Measurements from ENCODE around the gene KRTAP5-5.
"Not testable (repeated sequence)": the region's sequence is repeated elsewhere in the genome, so short reads cannot be mapped to it uniquely, and the experiment has no call there.

The KRTAP5-5 gene

DNA sequence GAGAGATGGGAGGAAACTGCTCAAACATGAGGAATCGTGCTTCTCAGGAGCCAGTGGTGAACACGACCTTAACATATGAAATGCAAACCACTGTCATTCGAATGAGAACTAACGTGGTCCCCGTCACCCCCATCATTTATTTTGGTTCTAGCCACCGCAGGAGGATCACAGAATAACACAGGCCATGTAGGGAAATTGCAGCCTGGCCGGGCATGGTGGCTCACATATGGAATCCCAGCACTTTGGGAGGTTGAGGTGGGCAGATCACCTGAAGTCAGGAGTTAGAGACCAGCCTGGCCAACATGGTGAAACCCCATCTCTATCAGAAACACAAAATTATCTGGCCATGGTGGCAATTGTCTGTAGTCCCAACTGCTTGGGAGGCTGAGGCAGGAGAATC lies 27.1 kb downstream of the KRTAP5-5 start:
- DNase-seq (ENCODE audit: low read depth): no peak

DNA sequence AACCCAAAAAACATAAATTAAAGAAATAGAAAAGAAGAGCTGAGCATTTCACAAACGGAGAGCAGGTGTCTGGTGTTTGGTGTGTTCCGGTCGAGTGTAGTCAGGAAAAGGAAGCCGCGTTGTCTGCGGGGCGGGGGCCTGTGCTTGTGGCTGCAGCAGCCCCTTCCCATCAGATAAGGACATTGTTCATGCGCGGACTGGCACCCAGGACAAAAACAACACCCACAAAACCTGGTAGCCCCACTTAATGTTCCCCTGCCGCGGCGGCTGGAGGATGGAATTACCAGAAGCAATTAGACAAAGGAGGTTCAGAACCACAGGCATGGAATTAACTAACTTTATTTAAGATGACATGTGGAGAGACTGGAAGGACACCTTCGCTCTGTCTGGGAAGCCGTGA lies 29.9 kb downstream of the KRTAP5-5 start:
- DNase-seq (ENCODE audit: low read depth): no peak

DNA sequence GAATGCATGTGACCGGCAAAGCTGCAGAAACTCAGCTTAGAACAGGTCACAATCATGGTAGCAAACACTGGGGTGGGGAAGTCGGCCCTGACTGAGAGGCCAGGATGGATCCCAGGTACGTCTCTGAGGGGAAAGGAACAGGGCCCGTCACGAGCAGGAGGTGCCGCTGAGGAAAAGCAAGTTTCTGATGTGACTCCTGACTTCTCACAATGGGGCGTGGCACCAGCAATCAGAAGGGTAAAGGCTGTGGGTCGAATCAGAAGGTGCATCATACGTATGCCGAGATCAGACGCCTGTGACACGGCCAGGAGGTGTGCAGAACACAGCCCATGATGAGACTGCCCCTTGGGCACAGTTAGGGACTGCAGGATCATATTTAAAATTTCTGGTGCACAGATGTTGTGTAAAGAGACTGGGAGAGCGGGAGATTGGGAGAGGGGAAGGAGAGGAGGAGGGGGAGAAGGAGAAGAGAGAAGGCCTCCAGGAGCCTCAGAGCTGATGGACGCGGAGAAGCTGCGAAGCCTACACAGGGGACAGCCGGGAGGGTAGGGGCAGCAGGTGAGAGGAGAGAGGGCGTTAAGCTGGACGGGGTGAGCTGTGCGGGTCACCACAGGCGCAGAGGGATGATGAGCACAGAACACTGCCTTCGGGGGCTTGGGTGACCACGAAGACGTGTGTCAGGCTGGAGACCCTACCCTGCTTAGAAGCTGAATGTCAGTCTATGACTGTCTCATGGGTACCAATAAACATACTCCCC lies 30.7 kb downstream of the KRTAP5-5 start:
- DNase-seq (ENCODE audit: low read depth): no peak

DNA sequence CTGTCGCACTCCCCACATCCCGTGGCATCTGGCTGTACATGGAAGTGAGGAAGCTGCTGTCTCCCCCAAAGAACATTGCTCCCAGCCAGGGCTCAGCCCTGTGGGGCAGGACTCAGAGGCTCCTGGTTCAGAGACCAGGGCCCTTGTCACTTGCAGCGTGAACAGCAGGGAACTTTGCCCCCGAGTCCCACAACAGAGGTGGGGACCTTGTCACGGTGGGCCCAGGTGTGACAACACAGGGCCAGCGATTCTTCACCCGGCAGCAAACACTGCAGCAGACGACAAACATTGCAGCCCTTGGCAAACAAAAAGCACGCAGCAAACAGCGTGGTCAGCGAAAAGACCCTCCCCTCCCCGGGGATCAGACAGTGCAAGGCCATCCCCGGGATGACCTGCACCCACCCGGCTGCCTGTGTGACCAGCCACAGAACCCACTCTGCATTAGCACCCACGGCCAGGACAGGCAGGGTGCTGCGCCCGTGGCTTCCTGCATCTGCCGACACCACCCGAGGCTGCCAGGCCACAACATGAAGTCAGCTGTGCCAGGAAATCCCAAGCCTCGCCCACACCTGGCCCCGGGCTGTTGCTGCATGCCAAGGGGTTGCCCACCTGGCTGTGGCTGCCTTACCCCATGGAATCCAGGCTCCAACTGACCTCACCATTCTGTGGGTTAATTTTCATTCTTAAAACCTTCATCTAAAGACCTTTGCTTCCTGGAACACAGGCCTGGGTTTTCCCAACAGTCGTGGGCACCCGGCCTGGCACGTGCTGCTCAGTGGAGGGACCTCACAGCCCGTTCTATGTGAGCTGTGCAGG lies 32.1 kb downstream of the KRTAP5-5 start:
- DNase-seq (ENCODE audit: low read depth): not testable (repeated sequence)

DNA sequence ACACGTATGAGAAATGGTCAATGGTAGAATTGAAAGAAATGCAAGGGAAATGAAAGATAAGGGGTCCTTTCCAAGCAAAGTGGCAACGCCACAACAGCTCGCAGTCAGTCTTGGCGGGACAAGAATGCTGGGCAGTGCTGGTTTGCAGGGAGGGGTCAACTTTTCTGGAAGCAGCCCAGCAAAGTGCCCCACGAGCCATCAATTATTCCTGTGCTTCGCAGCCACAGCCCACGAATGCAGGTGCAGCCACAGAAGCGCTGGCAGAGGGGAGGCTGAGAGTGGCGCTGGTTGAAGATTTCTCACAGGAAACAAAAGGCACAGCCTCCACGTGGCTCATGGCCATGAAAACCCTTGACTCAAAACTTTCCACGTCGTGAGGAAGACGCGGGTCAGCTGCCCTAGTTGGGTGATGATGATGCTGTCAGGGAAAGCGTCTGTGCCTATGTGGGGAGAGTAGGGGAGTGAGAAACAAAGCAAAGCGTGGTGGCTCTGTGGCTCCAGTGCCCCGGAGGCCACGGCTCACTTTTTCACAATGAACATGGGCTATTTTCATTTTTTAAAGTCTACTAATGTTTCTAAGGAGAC lies 33.2 kb downstream of the KRTAP5-5 start:
- DNase-seq (ENCODE audit: low read depth): not testable (repeated sequence)

DNA sequence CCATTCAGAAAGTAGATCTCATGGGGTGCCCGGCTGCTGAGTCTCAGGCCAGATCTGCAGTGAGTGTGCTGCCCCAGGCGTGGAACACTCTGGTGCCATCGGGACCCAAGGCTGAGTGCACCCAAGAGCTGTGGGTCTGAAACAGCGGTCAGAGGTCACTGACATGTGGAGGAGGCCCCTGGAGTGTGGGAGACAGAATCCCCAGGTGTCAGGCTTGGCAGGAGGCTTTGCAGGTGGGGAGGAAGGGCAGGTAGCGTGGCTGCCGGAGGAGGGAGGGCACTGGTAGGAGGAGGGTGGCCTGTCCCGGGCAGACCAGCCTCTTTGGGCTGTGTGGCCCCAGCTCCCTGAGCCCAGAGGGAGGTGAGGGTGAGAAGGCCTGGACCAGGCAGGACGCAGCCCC lies 35.7 kb downstream of the KRTAP5-5 start:
- no peak for DNase-seq (ENCODE audit: low read depth)

DNA sequence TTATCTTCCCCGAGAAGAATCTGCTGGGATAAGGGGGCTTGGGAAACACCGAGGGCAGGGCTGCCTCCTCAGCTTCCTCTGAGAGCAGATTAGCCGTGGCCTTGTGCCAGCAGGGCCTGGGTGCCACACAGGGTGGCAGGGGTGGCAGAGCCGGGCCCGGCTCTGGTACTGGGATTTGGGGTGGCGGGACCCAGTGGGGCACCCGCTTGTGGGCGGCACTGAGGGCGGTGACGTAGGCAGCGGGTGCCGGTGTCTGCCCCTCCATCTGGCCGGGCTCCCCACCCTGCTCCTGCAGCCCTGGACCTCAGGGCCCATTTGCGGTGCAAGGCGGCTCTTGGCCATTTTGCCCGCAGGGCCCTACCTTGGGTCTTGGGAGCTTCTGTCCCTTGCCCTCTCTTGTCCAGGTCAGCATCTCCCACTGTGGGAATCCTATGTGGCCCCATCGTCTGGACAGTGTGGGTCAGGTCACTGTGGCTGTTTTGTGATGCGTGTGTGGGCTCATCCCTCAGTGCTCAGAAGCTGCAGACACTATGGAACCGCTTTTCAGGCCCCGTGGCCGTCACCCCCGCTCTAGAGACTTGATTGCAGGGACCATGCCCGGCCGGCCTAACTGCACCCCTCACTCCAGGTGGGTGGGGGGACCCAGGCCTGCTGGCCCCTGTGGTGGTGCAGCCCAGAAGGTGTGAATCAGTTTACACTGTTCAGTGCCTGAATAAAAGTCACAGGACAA lies 37.7 kb downstream of the KRTAP5-5 start:
- DNase-seq (ENCODE audit: low read depth): no peak

DNA sequence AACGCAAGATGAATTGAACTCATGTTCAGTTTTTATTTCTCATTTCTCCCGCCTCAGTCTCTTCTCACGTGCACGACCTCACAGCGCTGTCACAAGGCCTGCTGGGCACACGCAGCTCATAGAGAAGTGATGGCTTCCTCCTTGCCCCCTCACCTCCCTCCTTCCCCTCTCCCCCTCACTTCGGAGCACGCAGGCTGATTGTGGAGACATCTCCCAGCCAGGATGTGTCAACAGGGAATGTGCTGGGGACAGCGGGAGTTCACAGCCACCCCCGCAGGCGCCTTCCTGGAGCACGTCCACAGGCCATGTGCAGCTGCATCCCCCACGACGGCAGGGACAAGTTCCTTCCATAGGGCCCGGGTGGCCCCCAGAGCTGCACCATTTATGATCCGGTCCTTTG lies 38.3 kb downstream of the KRTAP5-5 start:
- no peak for DNase-seq (ENCODE audit: low read depth)

DNA sequence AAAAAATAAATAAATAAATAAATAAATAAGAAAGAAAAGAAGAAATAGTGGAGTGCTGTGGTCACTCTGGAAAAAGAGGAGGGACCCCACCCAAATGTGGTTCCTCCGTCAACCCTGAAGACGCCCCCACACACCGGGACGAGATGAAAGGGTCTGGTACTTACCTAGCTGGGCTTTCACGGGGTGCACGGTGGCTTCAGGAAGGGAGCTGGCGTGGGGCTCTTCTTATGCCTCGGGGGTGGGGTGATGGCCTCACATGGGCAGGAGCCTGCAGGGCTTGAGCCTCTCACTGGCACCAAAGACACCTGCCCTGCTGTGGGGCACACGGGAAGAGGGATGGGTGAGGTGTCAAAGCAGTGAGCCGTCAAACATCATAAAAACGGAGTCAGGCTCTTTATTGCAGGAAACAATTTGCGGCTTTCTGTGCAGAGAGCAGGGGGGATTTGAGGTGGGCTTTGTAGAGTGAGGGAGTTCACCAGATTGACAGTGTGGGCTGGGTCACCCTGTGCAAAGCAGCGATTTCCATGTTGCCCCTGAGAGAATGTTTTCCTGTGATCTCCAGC lies 39.4 kb downstream of the KRTAP5-5 start:
- DNase-seq (ENCODE audit: low read depth): no peak

DNA sequence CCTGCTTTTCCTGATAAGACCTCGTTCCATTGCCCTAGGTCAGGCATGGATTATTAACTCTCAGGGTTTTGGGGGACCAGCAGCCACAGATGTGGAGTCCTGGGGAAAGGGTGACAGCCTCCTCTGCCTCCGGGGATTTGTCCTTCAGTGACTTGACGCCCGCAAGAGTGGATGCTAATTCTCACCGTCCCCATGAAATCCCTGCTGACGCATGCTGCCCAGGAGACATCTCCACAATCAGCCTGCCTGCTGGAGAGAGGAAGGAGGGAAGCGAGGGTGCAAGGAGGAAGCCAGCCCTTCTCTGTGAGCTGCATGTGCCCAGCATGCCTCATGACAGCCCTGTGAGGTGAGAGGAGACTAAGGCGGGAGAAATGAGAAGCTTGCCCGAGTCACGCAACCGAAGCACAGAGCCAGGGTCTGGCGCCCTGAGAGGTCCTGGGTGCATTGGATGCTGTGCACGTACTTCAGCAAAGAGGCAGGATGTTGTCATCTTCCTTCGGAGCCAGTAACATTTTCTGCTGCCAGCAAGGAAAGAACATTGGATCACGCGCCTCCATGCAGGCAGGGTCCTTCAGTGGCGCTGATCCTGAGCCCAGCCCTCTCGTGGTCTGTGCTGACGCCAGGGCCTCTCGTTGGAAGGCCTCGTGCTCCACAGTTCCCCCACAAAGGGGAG lies 40.1 kb downstream of the KRTAP5-5 start:
- no peak for DNase-seq (ENCODE audit: low read depth)

DNA sequence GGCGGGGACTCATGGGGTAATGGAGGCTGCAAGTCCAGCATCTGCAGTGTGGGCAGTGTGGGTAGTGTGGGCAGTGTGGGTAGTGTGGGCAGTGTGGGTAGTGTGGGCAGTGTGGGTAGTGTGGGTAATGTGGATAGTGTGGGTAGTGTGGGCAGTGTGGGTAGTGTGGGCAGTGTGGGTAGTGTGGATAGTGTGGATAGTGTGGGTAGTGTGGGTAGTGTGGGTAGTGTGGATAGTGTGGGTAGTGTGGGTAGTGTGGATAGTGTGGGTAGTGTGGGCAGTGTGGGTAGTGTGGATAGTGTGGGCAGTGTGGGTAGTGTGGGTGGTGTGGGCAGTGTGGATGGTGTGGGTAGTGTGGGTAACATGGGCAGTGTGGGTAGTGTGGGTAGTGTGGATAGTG lies 40.9 kb downstream of the KRTAP5-5 start:
- DNase-seq (ENCODE audit: low read depth): not testable (repeated sequence)

DNA sequence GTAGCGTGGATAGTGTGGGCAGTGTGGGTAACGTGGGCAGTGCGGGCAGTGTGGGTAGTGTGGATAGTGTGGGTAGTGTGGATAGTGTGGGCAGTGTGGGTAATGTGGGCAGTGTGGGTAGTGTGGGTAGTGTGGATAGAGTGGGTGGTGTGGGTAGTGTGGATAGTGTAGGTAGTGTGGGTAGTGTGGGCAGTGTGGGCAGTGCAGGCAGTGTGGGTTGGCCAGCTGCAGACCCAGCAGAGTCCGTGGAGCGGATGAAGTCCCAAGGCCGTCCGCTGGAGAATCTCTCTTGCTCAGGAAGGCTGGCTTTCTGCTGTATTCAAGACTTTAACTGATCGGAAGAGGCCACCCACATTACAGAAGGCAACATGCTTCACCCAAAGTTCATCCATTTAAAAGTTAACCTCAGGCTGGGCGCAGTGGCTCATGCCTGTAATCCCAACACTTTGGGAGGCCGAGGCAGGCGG lies 41.4 kb downstream of the KRTAP5-5 start:
- DNase-seq (ENCODE audit: low read depth): no peak

DNA sequence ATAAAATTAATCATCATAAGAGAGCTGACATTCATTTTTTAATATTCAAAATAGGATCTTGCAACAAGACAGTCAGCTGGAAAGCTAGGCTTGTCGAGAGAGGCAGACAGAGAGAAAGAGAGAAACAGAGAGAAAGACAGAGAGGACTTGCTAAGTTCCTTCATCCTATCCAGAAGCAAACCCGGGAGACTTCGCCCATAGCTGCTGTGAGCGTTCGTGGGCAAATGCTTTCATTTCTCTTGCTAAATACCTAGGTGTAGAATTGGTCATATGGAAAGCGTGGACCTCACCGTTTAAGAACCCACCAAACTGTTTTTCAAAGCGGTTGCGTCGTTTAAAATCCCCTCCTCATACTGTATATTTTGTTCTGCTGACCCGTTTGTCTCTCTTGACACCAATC lies 42.1 kb downstream of the KRTAP5-5 start:
- DNase-seq (ENCODE audit: low read depth): no peak

DNA sequence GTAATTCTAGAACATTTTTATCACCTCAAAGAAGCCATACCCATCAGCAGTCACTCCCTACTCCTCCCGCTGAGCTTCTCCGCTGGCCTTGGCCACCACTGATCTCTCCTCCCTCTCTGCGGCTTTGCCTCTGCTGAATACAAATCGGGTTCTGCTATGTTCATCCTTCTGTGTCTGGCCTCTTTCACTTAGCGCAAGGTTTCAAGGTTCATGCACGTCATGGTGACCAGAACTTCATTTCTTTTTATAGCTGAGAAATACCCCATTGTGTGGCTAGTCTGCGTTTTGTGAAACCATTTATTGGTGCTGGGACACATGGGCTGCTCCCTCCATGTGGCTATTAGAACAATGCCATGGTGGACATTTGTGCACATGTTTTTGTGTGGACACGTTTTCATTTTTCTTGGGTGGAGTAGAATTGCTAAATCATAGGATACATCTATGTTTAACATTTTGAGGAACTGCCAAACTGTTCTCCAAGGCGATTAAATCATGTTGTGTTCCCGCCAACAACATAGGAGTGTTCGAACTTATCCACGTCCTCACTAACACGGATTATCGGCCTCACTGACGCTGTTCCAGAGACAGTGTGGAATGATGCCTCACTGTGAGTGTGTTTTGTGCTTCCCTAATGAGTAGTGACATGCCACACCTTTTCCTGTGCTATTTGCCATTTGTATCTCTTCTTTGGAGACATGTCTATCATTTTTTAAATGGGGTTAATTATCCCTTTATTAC lies 43.2 kb downstream of the KRTAP5-5 start:
- DNase-seq (ENCODE audit: low read depth): no peak

DNA sequence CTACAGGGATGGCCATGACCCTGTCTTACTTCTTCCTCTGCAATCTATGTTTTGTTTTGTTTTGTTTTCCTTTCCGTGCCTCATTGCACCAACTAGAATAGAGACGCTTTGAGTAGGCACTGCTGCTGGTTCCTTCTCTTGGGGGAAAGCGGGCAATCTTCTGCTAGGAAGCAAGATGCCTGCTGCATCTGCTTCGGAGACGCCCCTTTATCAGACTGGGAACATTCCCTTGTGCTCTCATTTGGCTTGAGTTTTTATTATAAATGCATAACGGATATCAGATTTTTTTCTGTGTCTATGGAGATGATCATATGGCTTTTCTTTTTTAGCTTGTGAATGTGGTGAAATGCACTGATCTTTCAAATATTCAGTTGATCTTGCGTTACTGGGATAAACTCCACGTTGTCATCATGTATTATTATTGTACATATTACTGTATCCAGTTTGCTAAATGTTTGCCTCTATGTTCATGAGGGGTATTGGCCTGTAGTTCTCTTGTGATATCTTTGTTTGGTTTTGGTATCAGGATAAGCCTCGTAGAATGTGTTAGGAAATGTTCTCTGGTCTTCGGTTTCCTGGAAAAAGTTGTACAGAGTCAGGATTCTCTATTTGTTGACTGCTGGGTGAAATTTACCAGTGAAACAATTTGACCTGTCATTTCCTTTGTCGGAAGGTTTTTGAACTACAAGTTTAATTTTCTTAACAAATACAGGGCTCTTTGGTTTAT lies 44.0 kb downstream of the KRTAP5-5 start:
- DNase-seq (ENCODE audit: low read depth): no peak

DNA sequence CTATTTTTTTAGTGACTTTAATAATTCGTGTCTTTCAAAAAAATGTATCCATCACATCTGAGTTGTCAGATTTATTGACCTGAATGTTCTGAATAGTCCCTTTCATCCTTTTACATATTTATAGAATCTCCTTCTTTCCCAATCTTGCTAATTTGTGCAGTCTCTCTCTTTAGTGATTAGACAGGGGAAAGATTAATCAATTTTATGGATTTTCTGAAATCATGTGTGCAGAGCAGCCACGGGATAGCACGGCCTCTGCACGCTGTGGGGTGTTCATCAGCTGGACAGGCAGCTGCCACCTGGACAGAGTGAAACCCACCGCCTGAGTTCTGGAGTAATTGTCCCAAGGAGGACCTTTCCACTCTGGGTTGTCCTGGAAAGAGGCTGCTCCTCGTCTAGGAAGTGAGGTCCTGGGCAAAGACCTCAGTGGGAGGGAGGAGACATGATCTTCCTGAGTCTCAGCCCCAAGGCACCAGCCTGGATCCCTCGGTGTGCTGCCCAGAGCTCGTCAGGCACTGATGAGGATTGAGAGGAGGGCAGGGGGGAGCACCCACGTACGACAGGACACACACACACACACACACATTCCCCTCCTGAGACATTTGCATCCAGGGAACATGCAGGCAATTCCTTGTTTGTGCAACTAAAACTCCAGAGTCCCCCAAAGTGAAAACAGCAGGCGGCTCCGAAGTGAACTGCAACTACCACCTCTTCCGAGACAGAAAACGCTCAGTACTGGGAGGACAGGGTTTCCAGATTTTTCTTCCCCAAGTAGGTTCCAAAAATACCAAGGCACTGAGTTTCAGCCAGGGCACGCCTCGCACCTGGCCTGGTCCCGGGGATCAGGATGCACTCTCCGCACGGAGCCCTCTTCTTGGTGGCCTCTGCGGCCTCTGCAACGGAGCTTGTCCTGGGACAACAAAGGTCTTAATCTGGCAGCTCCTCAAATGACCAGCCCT lies 44.9 kb downstream of the KRTAP5-5 start:
- DNase-seq (ENCODE audit: low read depth): no peak

DNA sequence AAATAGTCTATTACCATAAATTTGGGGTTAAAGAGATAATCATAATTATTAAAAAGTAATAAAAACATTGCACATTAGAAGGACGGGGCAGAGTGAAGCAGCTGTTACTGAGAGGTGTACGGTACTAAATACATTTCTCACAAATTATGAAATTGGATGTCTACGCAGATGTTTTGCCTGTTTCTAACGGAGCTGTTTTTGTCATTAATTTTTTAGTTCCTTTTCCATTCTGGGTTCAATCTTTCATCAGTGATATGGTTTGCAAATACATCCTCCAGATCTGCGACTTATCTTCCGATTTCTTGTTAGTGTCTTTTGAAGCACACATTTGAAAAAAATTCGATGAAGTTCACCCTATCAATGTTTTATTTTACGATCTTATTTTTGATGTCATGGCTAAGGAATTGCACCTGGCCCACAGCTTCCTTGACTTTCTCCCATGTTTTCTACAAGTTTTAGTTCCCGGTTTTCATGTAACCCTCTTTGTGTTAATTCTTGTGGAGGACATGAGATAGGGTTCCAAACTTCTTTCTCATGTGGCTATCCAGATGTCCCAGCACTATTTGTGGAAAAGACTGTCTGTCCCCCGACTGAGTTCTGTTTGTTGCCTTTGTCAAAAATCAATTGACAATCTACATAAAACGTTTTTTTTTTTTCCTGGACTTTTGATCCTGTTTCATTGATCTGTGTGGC lies 46.1 kb downstream of the KRTAP5-5 start:
- DNase-seq (ENCODE audit: low read depth): no peak

DNA sequence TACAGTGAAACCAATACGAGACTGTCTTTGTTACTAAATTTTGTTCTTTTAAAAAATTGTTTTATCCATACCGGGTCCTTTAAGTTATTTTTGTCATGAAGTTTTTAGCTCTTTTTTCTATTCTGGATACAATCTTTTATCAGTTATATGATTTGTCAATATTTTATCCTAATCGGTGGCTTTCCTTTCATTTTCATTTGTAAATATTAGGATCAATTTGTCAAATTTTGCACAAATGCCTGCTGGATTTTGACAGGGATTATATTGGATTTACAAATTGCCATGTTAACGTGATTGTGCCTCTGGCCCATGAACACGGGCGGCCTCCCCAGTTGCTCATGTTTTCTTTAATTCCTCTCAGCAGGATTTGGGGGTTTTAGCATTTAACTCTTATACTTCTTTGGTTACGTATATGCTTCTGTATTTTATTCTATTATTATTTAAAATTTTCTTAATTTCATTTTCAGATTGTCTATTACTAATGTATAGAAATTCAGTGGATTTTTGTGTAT lies 46.7 kb downstream of the KRTAP5-5 start:
- DNase-seq (ENCODE audit: low read depth): no peak
